Neural progenitor cell (in vitro differentiated cells): Measurements from ENCODE around the gene PRUNE2.

Experiments used
- EZH2 ChIP-seq: fragments of 200-600 bp; sonication (generic); IDR thresholded peaks from 2 replicates; pipeline ENCODE4 v1.6.1; 2017; ENCODE audit warnings: antibody characterized with exemption, mild to moderate bottlenecking, moderate library complexity
- EZH2phosphoT487 ChIP-seq: fragments of 200-600 bp; sonication (generic); IDR thresholded peaks from 2 replicates; pipeline ENCODE4 v1.6.1; 2017; ENCODE audit warnings: antibody characterized with exemption
- TF ChIP-seq, protein P1 (sequence below): fragments of 200-600 bp; sonication (generic); IDR thresholded peaks from 2 replicates; pipeline ENCODE4 v1.5.1; 2017; ENCODE audit warnings: antibody characterized with exemption, mild to moderate bottlenecking

DNA sequence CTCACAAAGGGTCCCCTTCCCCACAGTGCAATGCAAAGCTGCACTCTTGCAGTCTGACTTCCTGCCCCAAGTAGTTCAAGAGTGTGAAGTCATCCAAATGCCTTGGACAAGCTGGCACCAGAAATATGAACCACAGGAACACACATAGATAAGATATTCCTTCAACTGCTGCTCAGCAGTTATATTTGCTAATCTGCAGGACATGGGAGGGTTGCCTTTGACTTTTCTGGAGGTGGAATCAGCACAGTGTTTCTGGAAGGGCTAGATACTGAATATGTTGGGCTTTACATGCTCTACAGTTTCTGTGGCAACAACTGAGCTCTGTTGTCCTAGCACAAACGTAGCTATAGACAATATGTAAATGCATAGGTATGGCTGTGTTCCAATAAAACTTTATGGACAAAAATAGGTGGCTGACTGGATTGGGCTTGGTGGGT, 238.4 kb downstream of the PRUNE2 start:
- TF ChIP-seq, protein P1, sequence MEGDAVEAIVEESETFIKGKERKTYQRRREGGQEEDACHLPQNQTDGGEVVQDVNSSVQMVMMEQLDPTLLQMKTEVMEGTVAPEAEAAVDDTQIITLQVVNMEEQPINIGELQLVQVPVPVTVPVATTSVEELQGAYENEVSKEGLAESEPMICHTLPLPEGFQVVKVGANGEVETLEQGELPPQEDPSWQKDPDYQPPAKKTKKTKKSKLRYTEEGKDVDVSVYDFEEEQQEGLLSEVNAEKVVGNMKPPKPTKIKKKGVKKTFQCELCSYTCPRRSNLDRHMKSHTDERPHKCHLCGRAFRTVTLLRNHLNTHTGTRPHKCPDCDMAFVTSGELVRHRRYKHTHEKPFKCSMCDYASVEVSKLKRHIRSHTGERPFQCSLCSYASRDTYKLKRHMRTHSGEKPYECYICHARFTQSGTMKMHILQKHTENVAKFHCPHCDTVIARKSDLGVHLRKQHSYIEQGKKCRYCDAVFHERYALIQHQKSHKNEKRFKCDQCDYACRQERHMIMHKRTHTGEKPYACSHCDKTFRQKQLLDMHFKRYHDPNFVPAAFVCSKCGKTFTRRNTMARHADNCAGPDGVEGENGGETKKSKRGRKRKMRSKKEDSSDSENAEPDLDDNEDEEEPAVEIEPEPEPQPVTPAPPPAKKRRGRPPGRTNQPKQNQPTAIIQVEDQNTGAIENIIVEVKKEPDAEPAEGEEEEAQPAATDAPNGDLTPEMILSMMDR, result no peak
- TF ChIP-seq EZH2, result no peak
- no peak for TF ChIP-seq EZH2phosphoT487
